GM19455 (cell line): Measurements from ENCODE around the gene POM121C.
"Not testable (repeated sequence)": the region's sequence is repeated elsewhere in the genome, so short reads cannot be mapped to it uniquely, and the experiment has no call there.

Experiments used
- ATAC-seq: cut with Tn5 transposase; IDR thresholded peaks from one replicate; pipeline ENCODE4 v1.9.1; 2021; ENCODE audit not compliant: unreplicated experiment

POM121C gene

DNA sequence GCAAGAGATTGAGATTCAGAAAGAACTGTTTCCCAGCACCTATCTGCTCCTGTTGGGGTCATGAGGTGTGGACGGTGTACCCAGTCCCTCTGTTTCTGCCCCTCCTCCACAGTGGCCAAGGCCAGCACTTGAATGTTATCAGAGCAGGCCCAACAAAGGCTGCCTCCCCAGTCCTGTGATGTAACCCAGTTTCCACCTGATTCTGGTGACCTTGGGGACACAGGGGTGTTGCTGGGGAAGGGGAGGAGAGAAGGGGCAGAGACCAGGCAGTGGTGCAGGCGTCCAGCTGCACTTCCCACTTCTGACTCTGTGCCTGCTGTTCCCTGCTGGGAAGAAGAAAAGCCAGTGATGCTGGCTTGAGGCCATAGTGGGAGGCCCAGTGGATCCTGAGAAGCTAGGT lies 88.2 kb downstream of the POM121C start:
- ATAC-seq: not testable (repeated sequence)

DNA sequence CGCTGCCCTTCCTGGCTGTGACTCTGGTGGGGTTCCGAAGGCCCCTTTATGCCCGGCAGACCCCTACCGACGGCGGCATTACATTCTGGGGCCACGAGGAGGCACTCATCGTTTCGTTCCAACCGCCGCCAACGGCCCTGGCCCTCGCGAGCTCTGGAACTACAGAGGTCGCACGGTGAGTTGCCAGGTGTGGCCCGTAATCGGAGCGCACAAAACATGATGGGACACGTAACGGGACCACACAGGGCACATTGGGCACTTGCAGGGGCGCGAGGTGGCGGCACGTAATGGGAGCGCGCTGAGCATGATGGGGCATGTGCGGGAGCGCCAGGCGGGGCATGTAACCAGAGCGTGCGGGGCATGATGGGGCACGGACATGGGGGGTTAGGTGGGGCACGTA lies 90.8 kb downstream of the POM121C start, which contains the start of gene TRIM73:
Gene TRIM73 (plus strand): TSS at position 301 of the 400 bp plus-strand sequence. CDS start 3,305 bp downstream, outside the sequence.
- ATAC-seq: not testable (repeated sequence)

DNA sequence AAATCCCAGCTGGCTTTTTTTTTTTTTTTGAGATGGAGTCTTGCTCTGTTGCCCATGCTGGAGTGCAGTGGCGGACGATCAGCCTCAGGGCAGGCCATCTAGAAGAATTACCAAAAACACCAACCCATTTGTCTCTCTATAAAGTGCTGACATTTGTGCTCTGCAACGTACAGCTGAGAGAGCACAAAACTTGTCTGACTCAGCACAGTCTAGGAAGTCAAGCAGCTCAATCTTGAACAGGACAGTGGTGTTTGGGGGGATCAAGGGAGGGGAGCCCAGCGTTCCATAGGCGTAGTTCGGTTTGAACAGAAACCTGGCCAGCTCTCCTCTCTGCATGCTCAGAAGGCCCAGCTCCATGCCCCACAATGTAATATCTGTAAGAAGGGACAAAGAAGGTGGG lies 92.9 kb downstream of the POM121C start:
- ATAC-seq: not testable (repeated sequence)

- ATAC-seq: not testable (repeated sequence)
These were observed 111.4 kb downstream of the POM121C start for GRCh38 chr7:75374519-75375317.

GRCh38 chr7:75374144-75374518 lies 112.0 kb downstream of the POM121C start:
- ATAC-seq: not testable (repeated sequence)

GRCh38 chr7:75367313-75367712 lies 118.8 kb downstream of the POM121C start:
- not testable (repeated sequence) for ATAC-seq
